T-cell (primary cell): ENCODE data around the gene ACTRT2. TPM values are rescaled to one million over a fixed set of nuclear protein-coding genes. Genes with fewer than 3 reads are reported as not detected.

Source experiments
- total RNA-seq, 35 experiments: library from RNA in 6 of 35; stranded (reverse) in 6 of 35; fragments of 120-200 nt in 1 of 35; gene quantifications; one replicate each; pipeline versions ENCODE4 v1.2.1 to v1.2.4 and lab custom pipeline; 2013 to 2026

The ACTRT2 gene
- total RNA-seq, 5 donors from 2014 or later (not counting 1 experiment from before 2014, with no cell fraction given) = not detected

Other genes with a start within 250 kb of the ACTRT2 start
- gene TTC34, start 219.8 kb upstream of the ACTRT2 start, total RNA-seq = 1 to 10 TPM; 1.6 to 6.9 (median 5.0) TPM
- under 1 TPM in 4 of 5 donors, not detected in 1; 0.15 to 0.70 (median 0.24) TPM for gene PRDM16, start 47.7 kb downstream of the ACTRT2 start, total RNA-seq